ENCODE measurements around the gene SLC6A18. TPM values are rescaled to one million over a fixed set of nuclear protein-coding genes. Genes with fewer than 3 reads are reported as not detected.

The SLC6A18 gene
- total RNA-seq, 1 donor from 2014 or later = not detected

DNA sequence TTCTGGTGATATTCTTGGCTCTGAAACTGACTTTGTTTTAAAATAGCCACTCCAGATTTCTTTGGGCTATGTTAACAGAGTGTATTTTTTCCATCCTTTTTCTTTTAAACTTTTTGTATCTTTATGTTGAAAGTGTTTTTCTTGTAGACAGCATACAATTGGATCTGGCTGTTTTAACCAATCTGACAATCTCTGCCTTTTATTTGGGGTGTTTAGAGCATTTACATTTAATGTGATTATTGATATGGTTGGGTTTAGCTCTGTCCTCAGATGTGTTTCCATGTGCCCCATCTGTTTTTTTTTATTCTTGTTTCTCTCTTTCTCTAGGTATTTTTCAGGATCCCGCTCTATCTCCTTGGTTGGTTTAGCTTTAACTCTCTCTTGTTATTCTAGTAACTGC lies 10.7 kb downstream of the SLC6A18 start:
- Mint-ChIP-seq H3K9me3 (ENCODE audit: low read depth) (peaks cover 6% of the 10 kb centered on the region), H3K27me3 (peaks cover 8% of the 10 kb centered on the region), H3K4me1 (ENCODE audit: low read depth) (no peaks in the 10 kb centered on the region), H3K36me3 (ENCODE audit: insufficient read depth) (no peaks in the 10 kb centered on the region), H3K27ac (no peak overlapping the region), H3K4me3 (ENCODE audit: low read depth) (no peak overlapping the region)
- TF ChIP-seq, protein P1, sequence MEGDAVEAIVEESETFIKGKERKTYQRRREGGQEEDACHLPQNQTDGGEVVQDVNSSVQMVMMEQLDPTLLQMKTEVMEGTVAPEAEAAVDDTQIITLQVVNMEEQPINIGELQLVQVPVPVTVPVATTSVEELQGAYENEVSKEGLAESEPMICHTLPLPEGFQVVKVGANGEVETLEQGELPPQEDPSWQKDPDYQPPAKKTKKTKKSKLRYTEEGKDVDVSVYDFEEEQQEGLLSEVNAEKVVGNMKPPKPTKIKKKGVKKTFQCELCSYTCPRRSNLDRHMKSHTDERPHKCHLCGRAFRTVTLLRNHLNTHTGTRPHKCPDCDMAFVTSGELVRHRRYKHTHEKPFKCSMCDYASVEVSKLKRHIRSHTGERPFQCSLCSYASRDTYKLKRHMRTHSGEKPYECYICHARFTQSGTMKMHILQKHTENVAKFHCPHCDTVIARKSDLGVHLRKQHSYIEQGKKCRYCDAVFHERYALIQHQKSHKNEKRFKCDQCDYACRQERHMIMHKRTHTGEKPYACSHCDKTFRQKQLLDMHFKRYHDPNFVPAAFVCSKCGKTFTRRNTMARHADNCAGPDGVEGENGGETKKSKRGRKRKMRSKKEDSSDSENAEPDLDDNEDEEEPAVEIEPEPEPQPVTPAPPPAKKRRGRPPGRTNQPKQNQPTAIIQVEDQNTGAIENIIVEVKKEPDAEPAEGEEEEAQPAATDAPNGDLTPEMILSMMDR (IDR thresholded peaks at IDR 0.05; ENCODE audit: unreplicated experiment) = no peak
- DNase-seq (ENCODE audit: low spot score, unreplicated experiment) = no peak

DNA sequence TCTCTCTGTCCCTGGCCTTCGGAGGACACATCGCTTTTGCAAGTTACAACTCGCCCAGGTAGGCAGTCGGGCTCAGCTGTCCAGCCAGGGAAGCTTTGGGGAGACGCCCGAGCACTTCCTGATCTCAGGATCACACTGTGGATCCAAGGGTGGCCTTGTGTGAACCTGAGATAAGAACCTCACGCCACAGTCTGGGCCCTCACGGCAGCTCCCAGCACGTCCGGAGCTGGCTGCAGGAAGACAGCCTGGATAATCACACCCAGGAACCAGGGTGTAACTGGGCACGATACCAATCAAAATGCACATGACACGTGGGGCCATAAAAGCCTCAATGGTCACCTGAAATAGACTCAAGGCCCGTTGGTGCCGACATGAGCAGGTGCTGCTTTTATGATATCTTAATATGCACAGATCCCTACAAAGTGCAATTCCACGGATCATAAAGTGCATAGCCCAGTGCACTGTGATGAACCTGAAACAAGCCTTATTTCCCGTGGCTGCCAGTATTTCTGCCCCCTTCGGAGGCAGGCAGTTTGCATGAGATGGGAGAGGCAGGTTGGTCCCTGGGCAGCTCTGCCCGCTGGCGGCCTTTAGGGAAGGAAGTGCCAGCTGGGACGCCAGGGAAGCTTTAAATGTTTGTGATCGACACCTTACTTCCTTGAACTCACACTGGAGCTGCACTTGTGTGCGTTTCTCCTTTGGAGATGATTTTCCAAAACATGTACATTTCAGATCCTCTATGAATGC lies 14.5 kb downstream of the SLC6A18 start:
- TF ChIP-seq, protein P1 (IDR thresholded peaks at IDR 0.05; ENCODE audit: unreplicated experiment) = no peak
- H3K4me1 Mint-ChIP-seq (ENCODE audit: low read depth) = peaks cover 1% of the 10 kb centered on the region
- H3K36me3 Mint-ChIP-seq (ENCODE audit: insufficient read depth) = no peaks in the 10 kb centered on the region
- no peak overlapping the region for H3K4me3 Mint-ChIP-seq (ENCODE audit: low read depth)
- peaks cover 8% of the 10 kb centered on the region for H3K27me3 Mint-ChIP-seq
- H3K27ac Mint-ChIP-seq = no peak overlapping the region
- no peak for DNase-seq (ENCODE audit: low spot score, unreplicated experiment)
- H3K9me3 Mint-ChIP-seq (ENCODE audit: low read depth) = peaks cover 6% of the 10 kb centered on the region

DNA sequence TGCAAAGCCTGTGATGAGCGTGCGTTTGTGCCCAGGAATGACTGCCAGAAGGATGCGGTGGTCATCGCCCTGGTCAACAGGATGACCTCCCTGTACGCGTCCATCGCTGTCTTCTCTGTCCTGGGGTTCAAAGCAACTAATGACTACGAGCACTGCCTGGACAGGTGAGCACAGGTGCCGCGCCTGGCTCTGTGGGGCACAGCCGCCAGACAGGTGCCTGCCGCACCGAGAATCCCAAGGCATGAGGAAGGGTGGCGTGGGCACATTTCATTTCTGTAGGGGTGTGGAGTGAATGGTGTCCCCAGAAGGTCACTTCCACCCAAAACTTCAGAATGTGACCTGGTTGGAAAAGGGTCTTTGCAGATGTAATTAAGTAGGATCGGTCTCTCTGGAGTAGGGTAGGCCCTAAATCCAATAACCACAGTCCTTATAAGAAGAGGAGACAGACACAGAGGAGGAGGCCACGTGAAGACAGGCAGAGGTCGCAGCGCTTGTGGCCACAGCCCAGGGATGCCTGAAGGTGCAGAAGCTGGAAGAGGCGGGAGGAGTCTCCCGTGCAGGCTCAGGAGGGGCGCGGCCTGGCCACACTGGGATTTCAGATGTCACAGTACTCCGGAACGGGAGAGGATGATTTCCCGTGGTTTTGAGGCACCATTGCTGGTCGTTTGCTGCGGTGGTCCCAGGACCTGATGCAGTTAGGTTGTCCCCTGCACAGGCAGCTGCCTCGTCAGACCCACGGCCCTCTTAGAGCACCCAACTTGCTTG lies 15.5 kb downstream of the SLC6A18 start:
- H3K9me3 Mint-ChIP-seq (ENCODE audit: low read depth) = peaks cover 5% of the 10 kb centered on the region
- H3K4me1 Mint-ChIP-seq (ENCODE audit: low read depth) = peaks cover 1% of the 10 kb centered on the region
- DNase-seq (ENCODE audit: low spot score, unreplicated experiment) = no peak
- no peak overlapping the region for H3K27ac Mint-ChIP-seq
- TF ChIP-seq, protein P1 (IDR thresholded peaks at IDR 0.05; ENCODE audit: unreplicated experiment) = no peak
- no peak overlapping the region for H3K4me3 Mint-ChIP-seq (ENCODE audit: low read depth)
- peaks cover 8% of the 10 kb centered on the region for H3K27me3 Mint-ChIP-seq
- no peaks in the 10 kb centered on the region for H3K36me3 Mint-ChIP-seq (ENCODE audit: insufficient read depth)

DNA sequence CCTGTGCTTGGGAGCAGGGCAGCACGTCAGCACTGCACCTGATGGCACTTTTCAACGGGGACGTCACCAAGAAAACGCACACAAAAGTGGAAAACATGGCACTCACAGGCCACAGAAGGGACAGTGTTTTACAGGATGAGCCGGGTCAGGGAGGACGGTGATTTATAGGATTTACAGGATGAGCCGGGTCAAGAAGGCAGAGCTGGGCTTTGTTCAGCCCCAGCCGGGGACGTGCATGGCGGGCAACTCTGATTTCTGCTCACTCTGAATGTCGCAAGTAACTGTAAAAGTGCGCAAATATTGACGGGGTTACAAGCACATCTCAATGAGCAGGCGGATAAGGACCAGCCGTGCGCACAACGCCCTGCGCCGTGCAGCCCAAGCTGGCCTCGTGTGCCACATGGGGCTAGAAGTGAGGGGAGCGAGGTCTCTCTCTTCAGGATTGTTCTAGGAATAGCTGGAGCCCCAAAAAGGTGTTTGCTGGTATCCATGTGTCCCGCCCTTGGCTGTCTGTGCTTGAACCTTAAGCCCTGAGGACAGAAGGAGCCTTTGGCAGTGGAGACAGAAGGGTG lies 16.4 kb downstream of the SLC6A18 start:
- Mint-ChIP-seq H3K4me3 (ENCODE audit: low read depth) (no peak overlapping the region), H3K4me1 (ENCODE audit: low read depth) (peaks cover 1% of the 10 kb centered on the region), H3K27ac (no peak overlapping the region), H3K9me3 (ENCODE audit: low read depth) (no peaks in the 10 kb centered on the region), H3K27me3 (peaks cover 4% of the 10 kb centered on the region), H3K36me3 (ENCODE audit: insufficient read depth) (no peaks in the 10 kb centered on the region)
- TF ChIP-seq, protein P1 (IDR thresholded peaks at IDR 0.05; ENCODE audit: unreplicated experiment) = no peak
- no peak for DNase-seq (ENCODE audit: low spot score, unreplicated experiment)

DNA sequence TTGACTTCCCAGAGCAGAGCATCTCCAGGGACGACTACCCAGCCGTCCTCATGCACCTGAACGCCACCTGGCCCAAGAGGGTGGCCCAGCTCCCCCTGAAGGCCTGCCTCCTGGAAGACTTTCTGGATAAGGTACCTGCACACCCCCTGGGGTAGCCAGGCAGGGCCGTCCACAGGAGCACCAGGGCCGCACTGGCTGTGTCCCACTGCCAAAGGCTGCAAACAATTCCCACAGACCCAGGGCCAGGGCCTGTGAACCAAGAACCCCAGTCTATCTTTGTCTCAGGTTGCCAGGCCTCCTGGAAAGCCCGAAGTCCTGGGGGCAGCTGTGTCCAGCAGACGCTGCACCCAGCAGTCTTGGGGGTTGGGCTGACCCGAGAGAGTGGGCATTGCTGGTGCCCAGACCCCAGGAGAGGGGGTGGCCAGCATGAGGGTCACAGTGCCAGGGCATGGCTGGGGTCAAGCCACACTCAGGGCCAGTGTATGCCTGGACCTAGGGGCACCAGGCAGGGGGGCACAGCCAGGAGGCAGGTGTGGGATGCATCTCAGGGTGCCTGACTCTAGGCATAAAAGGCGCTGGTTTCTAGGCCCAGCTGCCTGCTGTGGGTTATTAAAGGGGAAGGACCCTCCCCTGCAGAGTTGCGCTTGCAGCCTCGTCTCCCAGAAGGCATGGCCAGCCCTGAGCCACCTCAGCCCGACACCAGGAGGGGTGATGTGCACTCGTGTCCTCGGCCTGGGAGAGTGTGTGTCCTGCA lies 17.7 kb downstream of the SLC6A18 start:
- DNase-seq (ENCODE audit: low spot score, unreplicated experiment) = no peak
- H3K4me1 Mint-ChIP-seq (ENCODE audit: low read depth) = peaks cover 1% of the 10 kb centered on the region
- no peaks in the 10 kb centered on the region for H3K9me3 Mint-ChIP-seq (ENCODE audit: low read depth)
- TF ChIP-seq, protein P1 (IDR thresholded peaks at IDR 0.05; ENCODE audit: unreplicated experiment) = no peak
- H3K4me3 Mint-ChIP-seq (ENCODE audit: low read depth) = no peak overlapping the region
- H3K27me3 Mint-ChIP-seq = peaks cover 4% of the 10 kb centered on the region
- no peak overlapping the region for H3K27ac Mint-ChIP-seq
- H3K36me3 Mint-ChIP-seq (ENCODE audit: insufficient read depth) = no peaks in the 10 kb centered on the region
